KBM-7 (cell line): ENCODE results near the gene FAM236D.
"Not testable (repeated sequence)": the region's sequence is repeated elsewhere in the genome, so short reads cannot be mapped to it uniquely, and the experiment has no call there.

Experiments
- DNase-seq: peaks from one replicate; pipeline ENCODE4 v3.0.0-alpha.2; 2015
- in situ Hi-C: fragments of 300-500 bp; cut with MboI; formaldehyde crosslinking; loops from 2 replicates; pipeline ENCODE4 v1.14.3; 2020; ENCODE audit warnings: low sequenced_read_pairs, low pct_unique_long_range_greater_than_20kb, mixed read lengths

FAM236D gene

GRCh38 chrX:72808110-72808509, at the start of gene FAM236D:
TSS of gene FAM236D (minus strand) at chrX:72808210. CDS start at chrX:72808110, 100 bp downstream.
- in situ Hi-C loops = not testable (repeated sequence)

GRCh38 chrX:72837532-72837931, 29.5 kb upstream of the FAM236D start:
- DNase-seq, in situ Hi-C loops: not testable (repeated sequence)

More at GRCh38 chrX:72808110-72808509, at the start of gene FAM236D:
- not testable (repeated sequence) for DNase-seq

GRCh38 chrX:72830701-72831100, 22.7 kb upstream of the FAM236D start:
- DNase-seq, in situ Hi-C loops: not testable (repeated sequence)

GRCh38 chrX:72790390-72790789, 17.6 kb downstream of the FAM236D start:
- in situ Hi-C loops = not testable (repeated sequence)

GRCh38 chrX:72788142-72788541, 19.9 kb downstream of the FAM236D start:
- in situ Hi-C loops, DNase-seq: not testable (repeated sequence)

More at GRCh38 chrX:72790390-72790789, 17.6 kb downstream of the FAM236D start:
- not testable (repeated sequence) for DNase-seq

- in situ Hi-C loops = not testable (repeated sequence)
Measured at GRCh38 chrX:72783964-72784363, 24.0 kb downstream of the FAM236D start.

GRCh38 chrX:72783365-72783936, 24.6 kb downstream of the FAM236D start:
- in situ Hi-C loops, DNase-seq: not testable (repeated sequence)

More at GRCh38 chrX:72783964-72784363, 24.0 kb downstream of the FAM236D start:
- not testable (repeated sequence) for DNase-seq

GRCh38 chrX:72782560-72782959, 25.4 kb downstream of the FAM236D start, which contains the start of gene FAM236B:
TSS of gene FAM236B (minus strand) at chrX:72782660. CDS start at chrX:72782560, 100 bp downstream.
- DNase-seq, in situ Hi-C loops: not testable (repeated sequence)

GRCh38 chrX:72778146-72778545, 29.9 kb downstream of the FAM236D start:
- in situ Hi-C loops, DNase-seq: not testable (repeated sequence)

- in situ Hi-C loops, DNase-seq: not testable (repeated sequence)
Measured at GRCh38 chrX:72777467-72777790, 30.6 kb downstream of the FAM236D start.

- DNase-seq, in situ Hi-C loops: not testable (repeated sequence)
Measured at GRCh38 chrX:72776653-72777466, 31.1 kb downstream of the FAM236D start, which contains the start of gene DMRTC1B. TSS of gene DMRTC1B (plus strand) at chrX:72776890. CDS start at chrX:72845136, 68,246 bp downstream.

GRCh38 chrX:72760454-72760853, 47.6 kb downstream of the FAM236D start:
- DNase-seq = not testable (repeated sequence)

More at GRCh38 chrX:72760454-72760853, 47.6 kb downstream of the FAM236D start:
- in situ Hi-C loops = not testable (repeated sequence)
